GM10248 (cell line): ENCODE measurements around the gene KLHL6.

Experiments used
- CTCF ChIA-PET: fragments of 300-600 bp; sonication (Branson Sonifier 250); formaldehyde crosslinking; extraction: SDS; loops from one replicate; lab custom pipeline; 2021; ENCODE audit warnings: antibody characterized with exemption; lab: Yijun Ruan, JAX
- POLR2A ChIA-PET: fragments of 350-650 bp; sonication (Branson Sonifier 250); formaldehyde crosslinking; extraction: SDS; loops from one replicate; lab custom pipeline; 2020; ENCODE audit warnings: antibody characterized with exemption; lab: Yijun Ruan, JAX
- DNase-seq: peaks from one replicate; pipeline ENCODE4 v3.0.0; 2012; ENCODE audit errors: extremely low spot score
- TF ChIP-seq, protein P1 (sequence below): IDR thresholded peaks from 2 replicates; pipeline ENCODE4 v1.5.1; 2012; ENCODE audit warnings: mild to moderate bottlenecking, low read depth; ENCODE audit errors: extremely low read depth, missing control alignments, control extremely low read depth

KLHL6 gene

GRCh38 chr3:183439515-183439914, 116.0 kb downstream of the KLHL6 start:
- TF ChIP-seq, protein P1, sequence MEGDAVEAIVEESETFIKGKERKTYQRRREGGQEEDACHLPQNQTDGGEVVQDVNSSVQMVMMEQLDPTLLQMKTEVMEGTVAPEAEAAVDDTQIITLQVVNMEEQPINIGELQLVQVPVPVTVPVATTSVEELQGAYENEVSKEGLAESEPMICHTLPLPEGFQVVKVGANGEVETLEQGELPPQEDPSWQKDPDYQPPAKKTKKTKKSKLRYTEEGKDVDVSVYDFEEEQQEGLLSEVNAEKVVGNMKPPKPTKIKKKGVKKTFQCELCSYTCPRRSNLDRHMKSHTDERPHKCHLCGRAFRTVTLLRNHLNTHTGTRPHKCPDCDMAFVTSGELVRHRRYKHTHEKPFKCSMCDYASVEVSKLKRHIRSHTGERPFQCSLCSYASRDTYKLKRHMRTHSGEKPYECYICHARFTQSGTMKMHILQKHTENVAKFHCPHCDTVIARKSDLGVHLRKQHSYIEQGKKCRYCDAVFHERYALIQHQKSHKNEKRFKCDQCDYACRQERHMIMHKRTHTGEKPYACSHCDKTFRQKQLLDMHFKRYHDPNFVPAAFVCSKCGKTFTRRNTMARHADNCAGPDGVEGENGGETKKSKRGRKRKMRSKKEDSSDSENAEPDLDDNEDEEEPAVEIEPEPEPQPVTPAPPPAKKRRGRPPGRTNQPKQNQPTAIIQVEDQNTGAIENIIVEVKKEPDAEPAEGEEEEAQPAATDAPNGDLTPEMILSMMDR = no peak
- DNase-seq = no peak
- ChIA-PET POLR2A (no interaction called here), CTCF (interaction anchor here (1.3 kb wide), 2 partner anchors 19 to 139 kb away, joined by 3 to 4 read pairs; no protein-coding TSS in a partner anchor)

DNA sequence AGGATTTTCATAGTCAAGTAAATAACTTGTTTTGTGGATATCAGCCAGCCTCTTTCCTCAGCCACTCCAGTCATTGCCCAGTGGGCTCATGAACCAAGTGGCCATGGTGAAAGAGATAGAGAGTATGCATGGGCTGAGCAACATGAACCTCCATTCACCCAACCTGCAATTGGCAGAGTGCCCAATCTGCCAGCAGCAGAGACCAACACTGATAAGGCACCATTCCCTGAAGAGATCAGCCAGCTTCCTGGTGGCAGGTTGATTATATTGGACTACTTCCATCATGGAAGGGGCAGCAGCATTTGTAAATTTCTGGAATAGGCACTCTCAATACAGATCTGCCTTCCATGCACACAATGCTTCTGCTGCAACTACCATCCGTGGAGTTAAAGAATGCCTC, 116.8 kb downstream of the KLHL6 start:
- POLR2A ChIA-PET = no interaction called here
- TF ChIP-seq, protein P1 = no peak
- CTCF ChIA-PET = interaction anchor here (1.3 to 1.4 kb wide), 2 partner anchors 11 to 140 kb away, joined by 3 to 4 read pairs; no protein-coding TSS in a partner anchor
- DNase-seq = no peak

DNA sequence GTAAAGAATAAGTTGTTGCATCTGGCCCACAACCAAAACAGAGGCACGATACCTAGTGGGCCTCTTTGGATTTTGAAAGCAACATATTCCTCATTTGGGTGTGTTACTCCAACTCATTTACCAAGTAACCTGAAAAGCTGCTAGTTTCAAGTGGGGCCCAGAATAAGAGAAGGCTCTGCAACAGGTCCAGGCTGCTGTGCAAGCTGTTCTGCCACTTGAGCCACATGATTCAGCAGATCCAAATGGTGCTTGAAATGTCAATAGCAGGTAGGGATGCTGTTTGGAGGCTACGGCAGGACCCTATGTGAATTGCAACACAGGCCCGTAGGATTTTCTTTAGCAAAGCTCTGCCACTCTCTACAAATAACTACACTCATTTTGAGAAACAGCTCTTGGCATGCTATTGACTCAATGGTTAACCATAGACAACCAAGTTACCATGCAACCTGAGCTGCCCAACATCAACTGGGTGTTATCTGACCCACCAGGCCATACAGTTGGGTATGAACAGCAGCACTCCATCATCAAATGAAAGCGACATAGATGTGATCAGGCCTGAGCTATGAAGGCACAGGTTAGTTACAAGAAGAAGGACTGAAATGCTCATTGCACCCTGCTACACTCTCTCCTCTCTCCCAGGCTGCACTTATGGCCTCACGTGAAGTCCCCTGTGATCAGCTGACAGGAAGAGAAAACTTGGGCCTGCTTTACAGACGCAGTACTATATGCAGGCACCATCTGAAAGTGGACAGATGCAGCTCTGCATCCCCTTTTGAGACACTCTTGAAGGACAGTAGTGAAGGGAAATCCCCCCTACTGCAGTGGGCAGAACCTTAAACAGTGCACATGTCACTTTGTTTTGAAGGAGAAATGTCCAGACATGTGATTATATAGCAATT, 117.6 kb downstream of the KLHL6 start:
- no peak for DNase-seq
- ChIA-PET POLR2A (no interaction called here), CTCF (interaction anchor here (0.8 to 1.6 kb wide), 8 partner anchors 10 to 329 kb away, joined by 3 to 5 read pairs (median 3); partner anchors contain the start of gene MCF2L2)
- TF ChIP-seq, protein P1 = no peak
